SK-N-SH (cell line): ENCODE results near the gene ORM1.

ENCODE experiments used
- FOXJ3 ChIP-seq: sonication (generic); formaldehyde crosslinking; IDR thresholded peaks from 2 replicates; pipeline ENCODE4 v1.5.1; 2020; ENCODE audit warnings: mild to moderate bottlenecking, missing genetic modification reagents
- FOXM1 ChIP-seq: IDR thresholded peaks from 2 replicates; pipeline ENCODE4 v1.4.0; 2012; ENCODE audit warnings: low read depth, mild to moderate bottlenecking
- JUND ChIP-seq: IDR thresholded peaks from 2 replicates; pipeline ENCODE4 v1.4.0; 2012
- POLR2AphosphoS5 ChIP-seq: IDR thresholded peaks from 2 replicates; pipeline ENCODE4 v1.6.1; 2012; ENCODE audit warnings: low read depth, low read length
- RFX5 ChIP-seq: IDR thresholded peaks from 2 replicates; pipeline ENCODE4 v1.6.1; 2012; ENCODE audit warnings: mild to moderate bottlenecking, improper control_type of control experiment, low read length
- TAF1 ChIP-seq: IDR thresholded peaks from 2 replicates; pipeline ENCODE4 v1.6.1; 2012; ENCODE audit warnings: low read depth, mild to moderate bottlenecking, low read length, moderate library complexity, borderline replicate concordance
- YY1 ChIP-seq: IDR thresholded peaks from 2 replicates; pipeline ENCODE4 v1.4.0; 2012; ENCODE audit warnings: low read depth, mild to moderate bottlenecking
- TF ChIP-seq, protein P1 (sequence below): fragments of 200-600 bp; sonication (generic); IDR thresholded peaks from 2 replicates; pipeline ENCODE4 v1.6.1; 2017; ENCODE audit warnings: antibody characterized with exemption, mild to moderate bottlenecking, moderate library complexity
- TF ChIP-seq, protein P2 (sequence below): IDR thresholded peaks from 2 replicates; pipeline ENCODE4 v1.4.0; 2012; ENCODE audit warnings: low read depth

DNA sequence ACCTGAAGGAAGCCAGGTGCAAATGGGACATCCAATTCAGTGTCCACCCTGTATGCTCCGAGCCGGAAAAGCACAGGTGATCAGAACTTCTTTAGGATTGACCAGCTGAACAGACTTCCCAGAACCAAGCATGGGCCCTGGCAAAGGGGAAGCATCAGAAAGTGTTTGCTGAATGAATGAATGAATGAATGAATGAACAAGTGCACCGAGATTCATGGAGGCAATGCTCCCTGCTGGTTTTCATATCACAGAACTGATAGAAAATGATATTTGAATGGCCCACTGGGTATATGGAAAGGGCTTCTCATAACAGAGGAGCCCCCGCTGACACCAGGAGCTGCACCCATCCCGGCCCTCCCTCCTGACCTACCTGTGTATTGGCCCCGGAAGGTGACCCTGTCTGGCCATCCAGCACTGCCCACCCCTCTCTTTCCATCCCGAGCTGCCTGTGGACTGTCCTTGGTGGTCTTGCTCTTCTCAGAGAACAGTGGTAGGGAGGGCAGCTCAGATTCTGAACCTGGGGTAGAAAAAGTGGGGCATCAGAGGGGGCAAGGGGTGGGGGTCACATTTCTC, 22.7 kb downstream of the ORM1 start:
- TF ChIP-seq RFX5: no peak
- TF ChIP-seq, protein P1, sequence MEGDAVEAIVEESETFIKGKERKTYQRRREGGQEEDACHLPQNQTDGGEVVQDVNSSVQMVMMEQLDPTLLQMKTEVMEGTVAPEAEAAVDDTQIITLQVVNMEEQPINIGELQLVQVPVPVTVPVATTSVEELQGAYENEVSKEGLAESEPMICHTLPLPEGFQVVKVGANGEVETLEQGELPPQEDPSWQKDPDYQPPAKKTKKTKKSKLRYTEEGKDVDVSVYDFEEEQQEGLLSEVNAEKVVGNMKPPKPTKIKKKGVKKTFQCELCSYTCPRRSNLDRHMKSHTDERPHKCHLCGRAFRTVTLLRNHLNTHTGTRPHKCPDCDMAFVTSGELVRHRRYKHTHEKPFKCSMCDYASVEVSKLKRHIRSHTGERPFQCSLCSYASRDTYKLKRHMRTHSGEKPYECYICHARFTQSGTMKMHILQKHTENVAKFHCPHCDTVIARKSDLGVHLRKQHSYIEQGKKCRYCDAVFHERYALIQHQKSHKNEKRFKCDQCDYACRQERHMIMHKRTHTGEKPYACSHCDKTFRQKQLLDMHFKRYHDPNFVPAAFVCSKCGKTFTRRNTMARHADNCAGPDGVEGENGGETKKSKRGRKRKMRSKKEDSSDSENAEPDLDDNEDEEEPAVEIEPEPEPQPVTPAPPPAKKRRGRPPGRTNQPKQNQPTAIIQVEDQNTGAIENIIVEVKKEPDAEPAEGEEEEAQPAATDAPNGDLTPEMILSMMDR: no peak
- TF ChIP-seq FOXJ3 (CRISPR knock-in tag): no peak
- no peak for TF ChIP-seq POLR2AphosphoS5
- no peak for TF ChIP-seq JUND
- no peak for TF ChIP-seq FOXM1
- no peak for TF ChIP-seq TAF1
- TF ChIP-seq YY1: no peak
- TF ChIP-seq, protein P2, sequence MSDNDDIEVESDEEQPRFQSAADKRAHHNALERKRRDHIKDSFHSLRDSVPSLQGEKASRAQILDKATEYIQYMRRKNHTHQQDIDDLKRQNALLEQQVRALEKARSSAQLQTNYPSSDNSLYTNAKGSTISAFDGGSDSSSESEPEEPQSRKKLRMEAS: no peak
